ENCODE data around the gene FAM228B.

- TF ChIP-seq POLR2A (IDR thresholded peaks at IDR 0.05; ENCODE audit: low read depth, low read length) (no peak), TAF1 (IDR thresholded peaks at IDR 0.05; ENCODE audit: low read depth, low read length) (no peak)
Measured at GRCh38 chr2:24085200-24085489, 38.1 kb upstream of the FAM228B start.

Data from GM12891 (cell line).